Measurements from ENCODE around the gene C19orf85.
"Not testable (repeated sequence)": the region's sequence is repeated elsewhere in the genome, so short reads cannot be mapped to it uniquely, and the experiment has no call there.

The C19orf85 gene

DNA sequence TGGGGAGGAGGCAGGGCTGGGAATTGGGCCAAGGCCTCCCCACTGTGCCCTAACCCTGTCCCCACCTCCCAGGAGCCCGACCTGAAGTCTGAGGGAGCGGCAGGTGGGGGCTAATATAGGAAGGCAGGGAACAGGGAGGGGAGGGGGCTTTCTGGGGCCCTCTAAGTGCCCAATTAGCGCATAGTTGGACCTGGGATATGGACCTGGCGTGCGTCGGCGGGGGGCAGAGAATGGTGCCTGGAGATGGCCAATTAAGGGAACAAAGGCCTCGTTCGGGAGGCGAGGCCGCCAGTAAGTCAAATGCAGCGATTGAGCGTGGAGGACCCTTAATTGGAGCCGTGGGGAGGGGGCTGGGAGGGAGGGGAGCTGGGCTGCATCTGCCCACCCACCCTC, at the start of gene C19orf85:
Gene C19orf85, minus strand, starts transcription at position 90 of the 393 bp plus-strand sequence. CDS start 197 bp downstream, outside the sequence.
- no peak for DNase-seq (ENCODE audit: low read depth)

DNA sequence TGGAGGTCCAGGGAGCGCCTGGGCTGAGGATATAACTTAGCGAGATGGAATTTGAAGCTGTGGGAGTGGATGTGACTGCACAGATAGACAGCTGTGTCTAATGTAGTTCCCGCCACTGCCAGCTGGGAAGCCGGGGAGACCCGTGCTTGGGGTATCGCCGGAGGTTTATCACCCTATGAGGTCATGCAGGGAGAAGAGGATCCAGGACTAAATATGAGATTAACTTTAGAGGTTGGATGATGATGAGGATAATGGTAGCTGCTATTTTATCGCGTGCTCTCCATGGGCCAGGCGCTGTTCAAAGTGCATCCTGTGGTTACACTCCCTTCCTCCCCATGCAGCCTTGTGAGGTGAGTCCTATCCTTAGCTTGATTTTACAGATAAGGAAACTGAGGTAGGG, 43.6 kb upstream of the C19orf85 start:
- DNase-seq (ENCODE audit: low read depth) = peak; percentile 91

- DNase-seq (ENCODE audit: low read depth) = no peak
Measured at GRCh38 chr19:55504981-55505380, 40.4 kb upstream of the C19orf85 start.

DNA sequence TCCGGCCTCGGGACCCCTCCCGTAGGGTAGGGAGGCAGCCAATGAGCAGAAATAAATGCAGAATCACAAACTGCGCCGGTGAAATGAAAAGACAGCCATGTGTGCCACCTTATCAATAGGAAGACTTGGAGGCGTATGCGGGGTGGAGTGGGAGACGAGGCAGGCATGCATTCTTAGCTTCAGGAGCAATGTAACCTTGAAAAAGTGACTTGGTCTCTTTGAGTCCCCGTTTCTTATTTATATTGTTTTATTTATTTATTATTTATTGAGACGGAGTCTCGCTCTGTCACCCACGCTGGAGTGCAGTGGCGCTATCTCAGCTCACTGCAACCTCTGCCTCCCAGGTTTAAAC, 39.7 kb upstream of the C19orf85 start:
- DNase-seq (ENCODE audit: low read depth) = no peak

DNA sequence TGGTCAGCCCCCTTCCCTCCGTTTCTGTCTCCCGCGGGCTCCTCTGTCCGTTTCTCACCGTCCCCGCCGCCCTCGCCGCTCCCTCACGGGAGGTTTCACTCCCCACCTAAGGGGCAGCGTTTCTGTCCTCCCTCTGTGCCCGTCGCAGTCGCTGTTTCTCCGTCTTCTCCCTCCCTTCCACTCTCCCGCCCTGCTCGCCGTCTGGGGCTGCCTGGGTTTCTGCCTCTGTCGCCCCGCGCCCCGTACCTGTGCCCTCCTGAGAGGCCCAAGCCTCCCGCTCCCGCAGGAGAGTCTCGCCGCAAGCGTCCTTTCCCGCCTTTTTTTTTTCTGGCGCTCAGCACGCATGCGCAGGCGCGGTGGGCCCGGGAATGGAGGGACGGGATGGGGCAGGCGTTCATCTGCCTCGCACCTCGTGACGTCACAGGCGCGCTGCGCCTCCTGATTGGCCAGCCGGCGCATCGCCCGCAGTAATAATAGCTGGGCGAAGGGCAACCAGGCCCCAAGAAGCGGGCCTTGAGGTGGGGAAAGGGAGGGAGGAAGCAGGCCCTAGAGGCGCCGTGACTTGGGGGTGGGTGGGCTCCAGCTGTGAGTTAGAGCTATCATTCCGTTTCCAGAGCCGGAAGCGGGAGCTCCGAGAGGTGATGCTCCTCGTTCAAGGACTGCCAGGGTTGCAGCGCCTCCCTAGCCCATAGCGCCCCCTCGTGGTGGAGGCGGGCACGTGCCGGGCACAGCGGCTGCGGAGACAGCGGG, 39.1 kb upstream of the C19orf85 start:
- peak; percentile 81 for DNase-seq (ENCODE audit: low read depth)

DNA sequence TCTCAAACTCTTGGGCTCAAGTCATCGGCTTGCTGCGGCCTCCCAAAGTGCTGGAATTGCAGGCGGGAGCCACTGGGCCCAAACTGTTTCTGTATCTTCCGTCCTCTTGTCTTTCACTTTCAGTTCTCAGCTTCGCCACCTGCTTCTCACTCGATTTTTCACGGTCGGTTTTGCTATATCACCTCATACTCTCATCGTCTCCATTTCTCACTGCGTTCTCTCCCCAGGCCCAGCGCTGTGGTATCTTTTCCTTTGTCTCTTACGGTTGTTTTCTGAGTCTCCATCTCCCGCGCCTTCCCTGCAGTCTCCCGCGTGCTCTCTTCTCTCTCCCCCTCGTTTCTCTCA, 38.6 kb upstream of the C19orf85 start:
- no peak for DNase-seq (ENCODE audit: low read depth)

GRCh38 chr19:55502197-55502952, 37.8 kb upstream of the C19orf85 start:
- no peak for DNase-seq (ENCODE audit: low read depth)

DNA sequence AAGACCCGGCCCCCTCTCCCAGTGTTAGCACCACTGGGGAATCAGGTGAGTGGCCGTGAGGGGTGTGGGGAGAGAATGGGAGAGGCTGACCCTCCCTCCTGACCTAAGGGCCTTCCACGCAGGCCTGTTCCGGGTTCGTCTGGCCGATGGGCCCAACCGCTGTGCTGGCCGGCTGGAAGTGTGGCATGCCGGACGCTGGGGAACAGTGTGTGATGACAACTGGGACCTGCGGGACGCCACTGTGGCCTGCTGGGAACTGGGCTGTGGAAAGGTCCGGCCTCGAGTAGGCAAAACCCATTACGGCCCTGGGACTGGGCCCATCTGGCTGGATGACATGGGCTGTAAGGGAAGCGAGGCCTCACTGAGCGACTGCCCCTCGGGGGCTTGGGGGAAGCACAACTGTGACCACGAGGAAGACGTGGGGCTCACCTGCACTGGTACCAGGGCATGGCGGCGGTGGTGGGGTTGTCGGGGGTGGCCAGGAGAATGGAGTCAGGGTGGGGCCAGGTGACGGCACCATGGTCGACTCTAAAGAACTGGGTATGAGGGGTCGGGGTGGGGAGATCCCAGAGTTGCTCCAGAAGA, 35.9 kb upstream of the C19orf85 start:
- no peak for DNase-seq (ENCODE audit: low read depth)

- DNase-seq (ENCODE audit: low read depth) = no peak
Measured at GRCh38 chr19:55498246-55498840, 33.8 kb upstream of the C19orf85 start.

GRCh38 chr19:55497763-55498162, 33.2 kb upstream of the C19orf85 start:
- no peak for DNase-seq (ENCODE audit: low read depth)

GRCh38 chr19:55496820-55497219, 32.3 kb upstream of the C19orf85 start:
- DNase-seq (ENCODE audit: low read depth) = not testable (repeated sequence)

DNA sequence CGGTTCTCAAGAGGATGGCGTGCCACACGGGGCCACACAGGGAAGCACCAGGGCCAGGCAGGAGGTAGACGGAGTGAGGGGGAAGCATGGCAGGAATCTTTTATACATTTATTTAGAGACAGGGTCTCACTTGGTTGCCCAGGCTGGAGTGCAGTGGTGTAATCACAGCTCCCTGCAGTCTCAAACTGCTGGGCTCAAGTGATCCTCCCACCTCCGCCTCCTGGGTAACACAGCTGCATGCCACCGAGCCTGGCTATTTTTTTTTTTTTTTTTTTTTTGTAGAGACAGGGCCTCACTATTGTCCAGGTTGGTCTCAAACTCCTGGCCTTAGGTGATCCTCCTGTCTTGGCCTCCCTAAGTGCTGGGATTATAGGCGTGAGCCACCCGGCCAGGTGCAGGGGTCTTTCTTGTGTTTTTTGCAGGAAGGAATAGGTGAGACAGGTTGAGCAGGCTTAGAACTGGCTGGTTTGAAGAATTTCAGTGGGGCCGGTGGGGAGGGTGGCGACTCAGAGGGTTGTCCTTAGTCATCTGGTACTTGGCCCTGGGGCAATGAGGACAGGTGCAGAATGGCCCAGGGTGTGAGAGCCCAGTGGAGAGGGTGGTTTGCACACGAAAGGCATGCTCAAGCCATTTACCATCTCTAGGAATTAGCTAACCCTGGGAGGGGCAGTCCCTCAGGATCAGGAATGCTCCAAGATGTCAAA, 31.2 kb upstream of the C19orf85 start:
- no peak for DNase-seq (ENCODE audit: low read depth)

GRCh38 chr19:55494172-55494761, 29.7 kb upstream of the C19orf85 start:
- DNase-seq (ENCODE audit: low read depth) = peak; percentile 80

GRCh38 chr19:55493645-55494171, 29.2 kb upstream of the C19orf85 start:
- no peak for DNase-seq (ENCODE audit: low read depth)

- DNase-seq (ENCODE audit: low read depth) = no peak
Measured at GRCh38 chr19:55493052-55493644, 28.6 kb upstream of the C19orf85 start.

GRCh38 chr19:55492362-55492944, 27.9 kb upstream of the C19orf85 start:
- no peak for DNase-seq (ENCODE audit: low read depth)

GRCh38 chr19:55491546-55492360, 27.2 kb upstream of the C19orf85 start:
- no peak for DNase-seq (ENCODE audit: low read depth)

- no peak for DNase-seq (ENCODE audit: low read depth)
Measured at GRCh38 chr19:55490478-55491432, 26.2 kb upstream of the C19orf85 start.
